GM23338 (cell line): ENCODE measurements around the gene HERC2.
A peak's percentile ranks its signal among the peaks of the same experiment; 100 is the strongest.

Experiments
- CREB1 ChIP-seq: fragments of 250-450 bp; sonication (Bioruptor Pico); IDR thresholded peaks from 2 replicates; pipeline ENCODE4 v1.5.0; 2020; ENCODE audit warnings: low read depth, mild to moderate bottlenecking, moderate library complexity
- CTCF ChIP-seq, 2 experiments: fragments of 200-600 bp in 1 of 2; sonication (generic) in 1 of 2; conservative IDR thresholded peaks; 2 replicates each; pipeline versions ENCODE4 v1.5.1 to v1.6.1; 2016 to 2017; ENCODE audit warnings: antibody characterized with exemption in 2 of 2, low read depth in 2 of 2, mild to moderate bottlenecking in 2 of 2, moderate library complexity in 1 of 2
- EZH2 ChIP-seq: fragments of 200-600 bp; sonication (generic); IDR thresholded peaks from one replicate; pipeline ENCODE4 v1.8.0; 2017; ENCODE audit warnings: antibody characterized with exemption, mild to moderate bottlenecking, low read depth; ENCODE audit not compliant: unreplicated experiment
- EZH2phosphoT487 ChIP-seq: fragments of 200-600 bp; sonication (generic); IDR thresholded peaks from one replicate; pipeline ENCODE4 v1.8.1; 2018; ENCODE audit warnings: antibody characterized with exemption; ENCODE audit not compliant: unreplicated experiment
- JUNB ChIP-seq: IDR thresholded peaks from one replicate; pipeline ENCODE4 v1.6.1; 2016; ENCODE audit warnings: antibody characterized with exemption; ENCODE audit not compliant: unreplicated experiment
- POLR2AphosphoS5 ChIP-seq: IDR thresholded peaks from 2 replicates; pipeline ENCODE4 v1.6.1; 2016; ENCODE audit warnings: antibody characterized with exemption, low read depth
- REST ChIP-seq: IDR thresholded peaks from one replicate; pipeline ENCODE4 v1.6.1; 2018; ENCODE audit warnings: antibody characterized with exemption; ENCODE audit not compliant: unreplicated experiment
- ZNF331 ChIP-seq: fragments of 250-450 bp; sonication (Bioruptor Pico); IDR thresholded peaks from 2 replicates; pipeline ENCODE4 v1.5.0; 2020; ENCODE audit warnings: low read depth, mild to moderate bottlenecking, moderate library complexity

GRCh38 chr15:28125673-28126651 lies 196.0 kb downstream of the HERC2 start:
- TF ChIP-seq CTCF (conservative IDR thresholded peaks at IDR 0.05; ENCODE audit: low read depth in 2 of 2) (peak; percentile 70), REST (no peak), EZH2phosphoT487 (no peak), POLR2AphosphoS5 (no peak), EZH2 (no peak), JUNB (no peak), CREB1 (CRISPR knock-in tag) (no peak), ZNF331 (CRISPR knock-in tag) (no peak)
